Measurements from ENCODE around the gene TIMM8A.
A peak's percentile ranks its signal among the peaks of the same experiment; 100 is the strongest.
"Not testable (repeated sequence)": the region's sequence is repeated elsewhere in the genome, so short reads cannot be mapped to it uniquely, and the experiment has no call there.

TIMM8A gene

GRCh38 chrX:101337776-101338271 lies 10.7 kb downstream of the TIMM8A start:
- ATAC-seq = no peak
- TF ChIP-seq ZNF8 (CRISPR knock-in tag; IDR thresholded peaks at IDR 0.05) = no peak
- TF ChIP-seq ISL1 (CRISPR knock-in tag; IDR thresholded peaks at IDR 0.05) = no peak
- TF ChIP-seq CREB5 (CRISPR knock-in tag; IDR thresholded peaks at IDR 0.05; ENCODE audit: low read depth) = no peak
- TF ChIP-seq TOX (CRISPR knock-in tag; IDR thresholded peaks at IDR 0.05; ENCODE audit: borderline replicate concordance) = no peak
- no peak for TF ChIP-seq SNAI2 (CRISPR knock-in tag; IDR thresholded peaks at IDR 0.05)
- no peak for TF ChIP-seq ZNF70 (CRISPR knock-in tag; IDR thresholded peaks at IDR 0.05)
- no peak for TF ChIP-seq ARNTL (CRISPR knock-in tag; IDR thresholded peaks at IDR 0.05; ENCODE audit: borderline replicate concordance, low read depth)
- no peak for TF ChIP-seq PPARA (CRISPR knock-in tag; IDR thresholded peaks at IDR 0.05; ENCODE audit: borderline replicate concordance)
- TF ChIP-seq BACH2 (CRISPR knock-in tag; IDR thresholded peaks at IDR 0.05; ENCODE audit: borderline replicate concordance) = no peak
- TF ChIP-seq POU6F1 (CRISPR knock-in tag; IDR thresholded peaks at IDR 0.05; ENCODE audit: borderline replicate concordance, low read depth) = no peak
- no peak for TF ChIP-seq ZNF565 (CRISPR knock-in tag; conservative IDR thresholded peaks at IDR 0.05; ENCODE audit: low read depth)
- no peak for TF ChIP-seq ZC3H10 (CRISPR knock-in tag; IDR thresholded peaks at IDR 0.05)
- no peak for TF ChIP-seq ZFP3 (CRISPR knock-in tag; IDR thresholded peaks at IDR 0.05)
- no peak for TF ChIP-seq ESRRG (CRISPR knock-in tag; IDR thresholded peaks at IDR 0.05)
- no peak for TF ChIP-seq CSRNP3 (CRISPR knock-in tag; IDR thresholded peaks at IDR 0.05)
- no peak for TF ChIP-seq TSHZ2 (CRISPR knock-in tag; IDR thresholded peaks at IDR 0.05)
- TF ChIP-seq PATZ1 (CRISPR knock-in tag; IDR thresholded peaks at IDR 0.05; ENCODE audit: borderline replicate concordance) = no peak
- TF ChIP-seq OSR1 (CRISPR knock-in tag; IDR thresholded peaks at IDR 0.05) = no peak

GRCh38 chrX:101334310-101334709 lies 14.2 kb downstream of the TIMM8A start:
- not testable (repeated sequence) for ATAC-seq
- TF ChIP-seq ZNF8 (CRISPR knock-in tag; IDR thresholded peaks at IDR 0.05) = peak; percentile 85

- not testable (repeated sequence) for ATAC-seq
Measured at GRCh38 chrX:101326600-101326999, 21.9 kb downstream of the TIMM8A start.

GRCh38 chrX:101303790-101304189 lies 44.8 kb downstream of the TIMM8A start:
- ATAC-seq = no peak
- TF ChIP-seq ISL1 (CRISPR knock-in tag; IDR thresholded peaks at IDR 0.05) (no peak), ZC3H10 (CRISPR knock-in tag; IDR thresholded peaks at IDR 0.05) (no peak), TCF4 (CRISPR knock-in tag; IDR thresholded peaks at IDR 0.05; ENCODE audit: borderline replicate concordance) (no peak), ARNTL (CRISPR knock-in tag; IDR thresholded peaks at IDR 0.05; ENCODE audit: borderline replicate concordance, low read depth) (no peak), TOX (CRISPR knock-in tag; IDR thresholded peaks at IDR 0.05; ENCODE audit: borderline replicate concordance) (no peak), RARB (CRISPR knock-in tag; IDR thresholded peaks at IDR 0.05) (no peak), CSDC2 (CRISPR knock-in tag; IDR thresholded peaks at IDR 0.05) (no peak), ZNF8 (CRISPR knock-in tag; IDR thresholded peaks at IDR 0.05) (no peak), ESRRG (CRISPR knock-in tag; IDR thresholded peaks at IDR 0.05) (no peak), ZFP30 (CRISPR knock-in tag; IDR thresholded peaks at IDR 0.05) (no peak)
